Body of pancreas (tissue), 4 donors: ENCODE measurements around the gene TAS1R3. TPM values are rescaled to one million over a fixed set of nuclear protein-coding genes. Genes with fewer than 3 reads are reported as not detected.

Source experiments
- ATAC-seq: fragments of 150-250 bp; one replicate; pipeline ENCODE4 v1.9.1; 2016
- DNase-seq, 4 donors: peaks; one replicate each; pipeline ENCODE4 v3.0.0-alpha.2; 2019
- H3K27ac ChIP-seq, 4 donors: fragments of 200-600 bp; sonication (generic); 1 replicate in 3 of 4; 2 replicates in 1 of 4; pipeline versions ENCODE4 v1.5.1 to v1.6.1; 2016 to 2019; ENCODE audit warnings: mild to moderate bottlenecking in 1 of 4, mixed read lengths in 1 of 4, moderate library complexity in 1 of 4
- H3K27me3 ChIP-seq, 2 donors: fragments of 200-600 bp; sonication (generic); one replicate each; pipeline ENCODE4 v1.6.0; 2016; ENCODE audit warnings: mild to moderate bottlenecking in 1 of 2
- H3K36me3 ChIP-seq, 2 donors: fragments of 200-600 bp; sonication (generic); replicated peaks in 1 of 2; 2 replicates each; pipeline ENCODE4 v1.5.1; 2016; ENCODE audit warnings: low read depth in 2 of 2; ENCODE audit not compliant: insufficient read depth in 1 of 2
- H3K4me1 ChIP-seq: fragments of 200-600 bp; sonication (generic); one replicate; pipeline ENCODE4 v1.6.0; 2016
- H3K4me3 ChIP-seq, 2 donors: fragments of 200-600 bp; sonication (generic); 1 replicate in 1 of 2; 2 replicates in 1 of 2; pipeline ENCODE4 v1.5.1; 2016 to 2019
- H3K9me3 ChIP-seq, 3 donors: fragments of 200-600 bp; sonication (generic); 1 replicate in 2 of 3; 2 replicates in 1 of 3; pipeline ENCODE4 v1.5.1; 2016
- POLR2A ChIP-seq, 3 donors: fragments of 450-650 bp; IDR thresholded peaks; one replicate each; pipeline ENCODE4 v1.6.1; 2016; ENCODE audit warnings: antibody characterized with exemption in 3 of 3, mild to moderate bottlenecking in 2 of 3
- WGBS, 2 donors: methylation state at CpG; one replicate each; pipeline ENCODE4 v1.1.5; 2017; 5-methylcytosine and 5-hydroxymethylcytosine counted together
- intact Hi-C: fragments of 100-400 bp; cut with DNase I; formaldehyde crosslinking; loops from one replicate; pipeline ENCODE4 v1.15.1; 2023
- total RNA-seq, 2 donors: library from RNA; depleted of rRNA; stranded (reverse); fragments of >200 nt; gene quantifications; one replicate each; pipeline ENCODE4 v1.1.0, GENCODE V29; 2016
- TF ChIP-seq, protein P1 (sequence below), 7 experiments: fragments of 450-650 bp in 4 of 7; fragments of 200-600 bp in 3 of 7; sonication (generic) in 3 of 7; IDR thresholded peaks; one replicate each; pipeline ENCODE4 v1.5.1; 2016 to 2019; ENCODE audit warnings: antibody characterized with exemption in 7 of 7

TAS1R3 gene
- total RNA-seq, 2 donors from 2014 or later, result 0.26 TPM; not detected in 1

DNA sequence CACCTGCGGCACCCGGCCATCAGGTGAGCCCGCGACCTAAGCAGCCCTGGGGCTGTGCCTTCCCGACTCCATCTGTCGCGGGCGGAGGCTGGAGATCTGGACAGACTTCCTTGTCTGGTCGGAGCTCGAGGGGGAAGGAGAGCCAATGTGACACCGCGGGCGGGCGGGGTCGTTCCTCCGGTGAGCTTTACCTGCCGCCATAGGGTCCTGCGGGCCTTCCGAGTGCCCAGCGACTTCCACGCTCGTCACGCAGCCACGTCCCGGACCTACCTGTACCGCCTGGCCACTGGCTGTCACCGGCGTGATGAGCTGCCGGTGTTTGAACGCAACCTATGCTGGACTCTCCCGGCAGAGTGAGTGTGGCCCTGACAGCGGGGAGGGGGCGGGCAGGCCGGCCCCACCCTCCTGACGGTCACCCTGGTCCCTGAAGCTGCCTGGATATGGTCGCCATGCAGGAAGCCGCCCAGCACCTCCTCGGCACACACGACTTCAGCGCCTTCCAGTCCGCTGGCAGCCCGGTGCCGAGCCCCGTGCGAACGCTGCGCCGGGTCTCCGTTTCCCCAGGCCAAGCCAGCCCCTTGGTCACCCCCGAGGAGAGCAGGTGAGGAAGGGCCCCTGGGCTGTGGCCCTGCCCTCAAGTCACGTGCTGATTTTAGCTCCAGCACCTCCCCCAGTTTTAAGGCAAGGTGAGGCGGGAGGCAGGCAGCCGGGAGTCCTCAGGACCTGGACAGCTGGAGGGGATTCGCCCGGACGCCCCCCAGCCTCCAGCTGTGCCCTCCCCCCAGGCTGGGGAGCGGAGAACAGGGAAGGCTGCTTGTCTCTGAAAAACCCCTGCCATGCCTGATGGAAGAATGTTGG lies 21.6 kb upstream of the TAS1R3 start:
- H3K27me3 ChIP-seq, result no peaks in the 10 kb centered on the region

GRCh38 chr1:1310109-1310385 lies 21.0 kb upstream of the TAS1R3 start:
- TF ChIP-seq POLR2A (IDR thresholded peaks at IDR 0.05), result no peak
- TF ChIP-seq, protein P1, sequence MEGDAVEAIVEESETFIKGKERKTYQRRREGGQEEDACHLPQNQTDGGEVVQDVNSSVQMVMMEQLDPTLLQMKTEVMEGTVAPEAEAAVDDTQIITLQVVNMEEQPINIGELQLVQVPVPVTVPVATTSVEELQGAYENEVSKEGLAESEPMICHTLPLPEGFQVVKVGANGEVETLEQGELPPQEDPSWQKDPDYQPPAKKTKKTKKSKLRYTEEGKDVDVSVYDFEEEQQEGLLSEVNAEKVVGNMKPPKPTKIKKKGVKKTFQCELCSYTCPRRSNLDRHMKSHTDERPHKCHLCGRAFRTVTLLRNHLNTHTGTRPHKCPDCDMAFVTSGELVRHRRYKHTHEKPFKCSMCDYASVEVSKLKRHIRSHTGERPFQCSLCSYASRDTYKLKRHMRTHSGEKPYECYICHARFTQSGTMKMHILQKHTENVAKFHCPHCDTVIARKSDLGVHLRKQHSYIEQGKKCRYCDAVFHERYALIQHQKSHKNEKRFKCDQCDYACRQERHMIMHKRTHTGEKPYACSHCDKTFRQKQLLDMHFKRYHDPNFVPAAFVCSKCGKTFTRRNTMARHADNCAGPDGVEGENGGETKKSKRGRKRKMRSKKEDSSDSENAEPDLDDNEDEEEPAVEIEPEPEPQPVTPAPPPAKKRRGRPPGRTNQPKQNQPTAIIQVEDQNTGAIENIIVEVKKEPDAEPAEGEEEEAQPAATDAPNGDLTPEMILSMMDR (IDR thresholded peaks at IDR 0.05), result no peak
- ATAC-seq, result no peak
- Histone ChIP-seq H3K27ac (peak overlapping the region in 2 of 4 donors; percentile 11 to 79), H3K27me3 (no peaks in the 10 kb centered on the region), H3K4me3 (no peak overlapping the region), H3K9me3 (no peaks in the 10 kb centered on the region), H3K36me3 (peaks cover 9 to 32% of the 10 kb centered on the region in 2 donors), H3K4me1 (peaks cover 41% of the 10 kb centered on the region)
- intact Hi-C loops, result no loop called here
- 50 to 75% methylated on average over 1 to 3 of the region's 3 CpGs for WGBS, 2 donors
- DNase-seq, result no peak

More for the DNA sequence above, 21.6 kb upstream of the TAS1R3 start:
- ATAC-seq (peak; percentile 6), DNase-seq (peak; percentile 48 to 60 (median 60))
- TF ChIP-seq, protein P1 (IDR thresholded peaks at IDR 0.05), result no peak
- TF ChIP-seq POLR2A (IDR thresholded peaks at IDR 0.05), result no peak
- WGBS, 2 donors, result 31 to 71% methylated on average over 6 to 57 of the region's 57 CpGs
- H3K4me3 ChIP-seq, result peak overlapping the region; percentile 78 to 91
- H3K4me1 ChIP-seq, result peaks cover 47% of the 10 kb centered on the region
- no peaks in the 10 kb centered on the region for H3K9me3 ChIP-seq
- H3K36me3 ChIP-seq, result peaks cover 9 to 27% of the 10 kb centered on the region in 2 donors
- intact Hi-C loops, result no loop called here
- H3K27ac ChIP-seq, result peak overlapping the region; percentile 79 to 97 (median 90)

DNA sequence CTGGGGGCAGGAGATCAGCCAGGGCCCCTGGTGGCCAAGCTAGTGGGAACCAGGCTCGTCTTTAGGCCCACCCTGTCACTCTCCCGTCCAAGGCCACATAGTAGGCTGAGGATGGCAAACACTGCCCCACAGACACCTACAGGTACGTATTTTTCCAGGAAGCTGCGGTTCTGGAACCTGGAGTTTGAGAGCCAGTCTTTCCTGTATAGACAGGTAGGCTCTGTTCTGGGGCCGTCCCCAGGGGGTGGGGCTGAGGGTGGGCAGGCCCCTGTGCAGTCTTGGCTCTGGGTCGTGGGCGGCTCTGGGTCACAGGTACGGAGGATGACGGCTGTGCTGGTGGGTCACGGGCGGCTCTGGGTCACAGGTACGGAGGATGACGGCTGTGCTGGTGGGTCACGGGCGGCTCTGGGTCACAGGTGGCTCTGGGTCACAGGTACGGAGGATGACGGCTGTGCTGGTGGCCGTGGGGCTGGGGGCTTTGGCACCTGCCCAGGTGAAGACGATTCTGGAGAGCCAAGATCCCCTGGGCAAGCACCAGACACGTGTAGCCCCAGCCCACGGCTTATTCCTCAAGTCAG lies 20.5 kb upstream of the TAS1R3 start:
- intact Hi-C loops, result no loop called here
- 72 to 82% methylated on average over 8 to 19 of the region's 21 CpGs for WGBS, 2 donors
- Histone ChIP-seq H3K4me3 (no peak overlapping the region), H3K27me3 (no peaks in the 10 kb centered on the region), H3K36me3 (peaks cover 9 to 32% of the 10 kb centered on the region in 2 donors), H3K27ac (peak overlapping the region in 1 of 4 donors; percentile 11), H3K4me1 (peaks cover 36% of the 10 kb centered on the region), H3K9me3 (no peaks in the 10 kb centered on the region)
- no peak for DNase-seq
- ATAC-seq, result no peak
- TF ChIP-seq, protein P1 (IDR thresholded peaks at IDR 0.05), result no peak
- TF ChIP-seq POLR2A (IDR thresholded peaks at IDR 0.05), result no peak

DNA sequence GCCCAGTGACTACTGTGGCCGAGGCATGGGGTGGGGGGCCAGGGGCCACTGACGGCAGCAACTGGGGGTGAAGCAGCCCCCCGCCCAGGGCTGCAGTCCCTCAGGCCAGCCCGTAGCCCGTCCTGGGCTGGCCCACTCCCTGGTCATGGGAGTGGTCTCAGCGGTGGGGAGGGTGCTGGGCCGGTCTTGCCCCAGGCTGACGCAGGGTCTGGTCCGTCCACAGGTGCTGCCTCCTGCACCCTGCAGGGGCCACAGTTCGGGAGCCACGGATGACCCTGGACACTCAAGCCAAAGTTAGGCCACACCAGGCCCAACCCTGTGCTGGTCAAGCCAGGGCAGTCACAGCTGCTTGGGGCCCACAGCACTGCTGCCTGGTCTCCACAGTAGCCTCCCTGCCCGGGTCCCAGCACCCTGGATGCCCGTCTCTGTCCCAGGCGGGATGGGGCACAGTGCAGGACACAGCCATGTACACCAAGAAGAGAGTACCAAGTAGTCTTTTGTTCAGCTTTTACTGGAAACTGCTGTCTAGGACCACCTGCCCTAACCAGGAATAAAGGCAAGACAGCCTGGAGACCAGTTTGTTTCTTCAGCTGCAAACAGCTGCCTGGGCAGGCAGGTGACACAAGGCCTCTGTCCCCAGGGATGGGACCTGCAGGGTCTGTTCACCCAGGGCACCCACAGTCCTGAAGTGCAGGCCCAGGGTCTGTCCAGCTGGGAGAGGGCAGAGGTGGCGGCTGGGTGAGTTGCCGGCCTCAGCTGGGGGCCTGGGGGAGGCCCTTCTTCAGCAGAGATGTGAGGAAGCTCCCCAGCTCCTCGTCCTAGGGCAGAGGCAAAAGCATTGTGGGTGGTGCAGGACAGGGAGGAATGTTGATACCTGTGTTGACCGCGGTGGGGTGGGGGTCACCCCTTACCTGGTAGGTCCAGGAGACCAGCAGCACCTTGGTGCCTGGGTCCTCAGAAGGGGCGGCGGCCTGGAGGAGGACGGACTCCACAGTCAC lies 19.7 kb upstream of the TAS1R3 start:
- Histone ChIP-seq H3K4me3 (no peak overlapping the region), H3K36me3 (peaks cover 9 to 32% of the 10 kb centered on the region in 2 donors), H3K4me1 (peaks cover 28% of the 10 kb centered on the region), H3K27ac (no peak overlapping the region), H3K27me3 (no peaks in the 10 kb centered on the region), H3K9me3 (no peaks in the 10 kb centered on the region)
- ATAC-seq (no peak), DNase-seq (no peak)
- intact Hi-C loops, result no loop called here
- TF ChIP-seq POLR2A (IDR thresholded peaks at IDR 0.05), result no peak
- TF ChIP-seq, protein P1 (IDR thresholded peaks at IDR 0.05), result no peak
- 90 to 100% methylated on average over 2 to 22 of the region's 22 CpGs for WGBS, 2 donors
